Neural progenitor cell (in vitro differentiated cells): ENCODE results near the gene HNF4A. TPM values are rescaled to one million over a fixed set of nuclear protein-coding genes. Genes with fewer than 3 reads are reported as not detected.

Source experiments
- DNase-seq: peaks from one replicate; pipeline ENCODE4 v3.0.0-alpha.2; 2016; ENCODE audit warnings: low spot score
- H2AFZ ChIP-seq: fragments of 200-600 bp; sonication (generic); replicated peaks from 2 replicates; pipeline ENCODE4 v1.6.1; 2016; ENCODE audit warnings: antibody characterized with exemption
- H3F3A ChIP-seq: fragments of 200-600 bp; sonication (generic); 2 replicates; pipeline ENCODE4 v1.6.1; 2016; ENCODE audit warnings: antibody characterized with exemption, low read depth
- H3K27ac ChIP-seq: fragments of 200-600 bp; sonication (generic); 2 replicates; pipeline ENCODE4 v1.5.1; 2016; ENCODE audit warnings: mild to moderate bottlenecking
- H3K27me3 ChIP-seq: fragments of 200-600 bp; sonication (generic); 2 replicates; pipeline ENCODE4 v1.6.1; 2016; ENCODE audit warnings: mild to moderate bottlenecking, moderate library complexity
- H3K36me3 ChIP-seq: fragments of 200-600 bp; sonication (generic); 2 replicates; pipeline ENCODE4 v1.5.1; 2016
- H3K4me1 ChIP-seq: fragments of 200-600 bp; sonication (generic); 2 replicates; pipeline ENCODE4 v1.6.1; 2016; ENCODE audit warnings: mixed run types
- H3K4me2 ChIP-seq: fragments of 200-600 bp; sonication (generic); 2 replicates; pipeline ENCODE4 v1.6.1; 2016
- H3K4me3 ChIP-seq: fragments of 200-600 bp; sonication (generic); 2 replicates; pipeline ENCODE4 v1.5.1; 2016
- H3K79me2 ChIP-seq: fragments of 200-600 bp; sonication (generic); 2 replicates; pipeline ENCODE4 v1.6.1; 2016; ENCODE audit warnings: low read depth
- H3K9ac ChIP-seq: fragments of 200-600 bp; sonication (generic); 2 replicates; pipeline ENCODE4 v1.6.1; 2016
- H3K9me3 ChIP-seq: fragments of 200-600 bp; sonication (generic); 2 replicates; pipeline ENCODE4 v1.5.1; 2016; ENCODE audit warnings: low read depth
- H4K20me1 ChIP-seq: fragments of 200-600 bp; sonication (generic); 2 replicates; pipeline ENCODE4 v1.6.1; 2016; ENCODE audit warnings: low read depth
- H3K27ac Mint-ChIP-seq: 3 replicates; pipeline ENCODE4 v1.8.0; 2021; ENCODE audit warnings: mixed read lengths
- H3K27me3 Mint-ChIP-seq: 2 replicates; pipeline ENCODE4 v1.8.0; 2022; ENCODE audit warnings: low read depth, mild to moderate bottlenecking, inconsistent platforms, moderate library complexity, mixed read lengths; ENCODE audit not compliant: insufficient read depth
- H3K36me3 Mint-ChIP-seq: 3 replicates; pipeline ENCODE4 v1.8.0; 2021; ENCODE audit warnings: mixed read lengths
- H3K4me1 Mint-ChIP-seq: 3 replicates; pipeline ENCODE4 v1.8.0; 2021; ENCODE audit warnings: mixed read lengths
- H3K4me3 Mint-ChIP-seq: 3 replicates; pipeline ENCODE4 v1.8.0; 2021; ENCODE audit warnings: mild to moderate bottlenecking, moderate library complexity, mixed read lengths
- H3K9me3 Mint-ChIP-seq: 3 replicates; pipeline ENCODE4 v1.8.0; 2020; ENCODE audit warnings: mixed read lengths
- EZH2 ChIP-seq: fragments of 200-600 bp; sonication (generic); IDR thresholded peaks from 2 replicates; pipeline ENCODE4 v1.6.1; 2017; ENCODE audit warnings: antibody characterized with exemption, mild to moderate bottlenecking, moderate library complexity
- EZH2phosphoT487 ChIP-seq: fragments of 200-600 bp; sonication (generic); IDR thresholded peaks from 2 replicates; pipeline ENCODE4 v1.6.1; 2017; ENCODE audit warnings: antibody characterized with exemption
- total RNA-seq: library from RNA; depleted of rRNA; stranded (reverse); fragments of >200 nt; gene quantifications from 2 replicates; pipeline ENCODE4 v1.2.3, GENCODE V29; 2015; ENCODE audit warnings: low replicate concordance
- TF ChIP-seq, protein P1 (sequence below): fragments of 200-600 bp; sonication (generic); IDR thresholded peaks from 2 replicates; pipeline ENCODE4 v1.5.1; 2017; ENCODE audit warnings: antibody characterized with exemption, mild to moderate bottlenecking

HNF4A gene
- total RNA-seq, 1 donor from 2014 or later = 1.6 TPM

GRCh38 chr20:44403194-44404112 is 48.0 kb downstream of the HNF4A start:
- no peak for TF ChIP-seq EZH2phosphoT487
- TF ChIP-seq, protein P1, sequence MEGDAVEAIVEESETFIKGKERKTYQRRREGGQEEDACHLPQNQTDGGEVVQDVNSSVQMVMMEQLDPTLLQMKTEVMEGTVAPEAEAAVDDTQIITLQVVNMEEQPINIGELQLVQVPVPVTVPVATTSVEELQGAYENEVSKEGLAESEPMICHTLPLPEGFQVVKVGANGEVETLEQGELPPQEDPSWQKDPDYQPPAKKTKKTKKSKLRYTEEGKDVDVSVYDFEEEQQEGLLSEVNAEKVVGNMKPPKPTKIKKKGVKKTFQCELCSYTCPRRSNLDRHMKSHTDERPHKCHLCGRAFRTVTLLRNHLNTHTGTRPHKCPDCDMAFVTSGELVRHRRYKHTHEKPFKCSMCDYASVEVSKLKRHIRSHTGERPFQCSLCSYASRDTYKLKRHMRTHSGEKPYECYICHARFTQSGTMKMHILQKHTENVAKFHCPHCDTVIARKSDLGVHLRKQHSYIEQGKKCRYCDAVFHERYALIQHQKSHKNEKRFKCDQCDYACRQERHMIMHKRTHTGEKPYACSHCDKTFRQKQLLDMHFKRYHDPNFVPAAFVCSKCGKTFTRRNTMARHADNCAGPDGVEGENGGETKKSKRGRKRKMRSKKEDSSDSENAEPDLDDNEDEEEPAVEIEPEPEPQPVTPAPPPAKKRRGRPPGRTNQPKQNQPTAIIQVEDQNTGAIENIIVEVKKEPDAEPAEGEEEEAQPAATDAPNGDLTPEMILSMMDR = no peak
- TF ChIP-seq EZH2 = no peak
- H3K9ac ChIP-seq = no peak overlapping the region
- Mint-ChIP-seq H3K4me3 (no peak overlapping the region), H3K36me3 (no peaks in the 10 kb centered on the region), H3K27me3 (peaks cover 4% of the 10 kb centered on the region), H3K9me3 (no peaks in the 10 kb centered on the region), H3K27ac (no peak overlapping the region), H3K4me1 (no peaks in the 10 kb centered on the region)
- H3K27ac ChIP-seq = no peak overlapping the region
- H3K4me2 ChIP-seq = no peak overlapping the region
- no peaks in the 10 kb centered on the region for H3F3A ChIP-seq
- H3K4me3 ChIP-seq = no peak overlapping the region
- no peaks in the 10 kb centered on the region for H3K36me3 ChIP-seq
- H3K27me3 ChIP-seq = no peaks in the 10 kb centered on the region
- no peak overlapping the region for H2AFZ ChIP-seq
- H4K20me1 ChIP-seq = no peaks in the 10 kb centered on the region
- DNase-seq = no peak
- no peaks in the 10 kb centered on the region for H3K79me2 ChIP-seq
- no peaks in the 10 kb centered on the region for H3K9me3 ChIP-seq
- no peaks in the 10 kb centered on the region for H3K4me1 ChIP-seq

DNA sequence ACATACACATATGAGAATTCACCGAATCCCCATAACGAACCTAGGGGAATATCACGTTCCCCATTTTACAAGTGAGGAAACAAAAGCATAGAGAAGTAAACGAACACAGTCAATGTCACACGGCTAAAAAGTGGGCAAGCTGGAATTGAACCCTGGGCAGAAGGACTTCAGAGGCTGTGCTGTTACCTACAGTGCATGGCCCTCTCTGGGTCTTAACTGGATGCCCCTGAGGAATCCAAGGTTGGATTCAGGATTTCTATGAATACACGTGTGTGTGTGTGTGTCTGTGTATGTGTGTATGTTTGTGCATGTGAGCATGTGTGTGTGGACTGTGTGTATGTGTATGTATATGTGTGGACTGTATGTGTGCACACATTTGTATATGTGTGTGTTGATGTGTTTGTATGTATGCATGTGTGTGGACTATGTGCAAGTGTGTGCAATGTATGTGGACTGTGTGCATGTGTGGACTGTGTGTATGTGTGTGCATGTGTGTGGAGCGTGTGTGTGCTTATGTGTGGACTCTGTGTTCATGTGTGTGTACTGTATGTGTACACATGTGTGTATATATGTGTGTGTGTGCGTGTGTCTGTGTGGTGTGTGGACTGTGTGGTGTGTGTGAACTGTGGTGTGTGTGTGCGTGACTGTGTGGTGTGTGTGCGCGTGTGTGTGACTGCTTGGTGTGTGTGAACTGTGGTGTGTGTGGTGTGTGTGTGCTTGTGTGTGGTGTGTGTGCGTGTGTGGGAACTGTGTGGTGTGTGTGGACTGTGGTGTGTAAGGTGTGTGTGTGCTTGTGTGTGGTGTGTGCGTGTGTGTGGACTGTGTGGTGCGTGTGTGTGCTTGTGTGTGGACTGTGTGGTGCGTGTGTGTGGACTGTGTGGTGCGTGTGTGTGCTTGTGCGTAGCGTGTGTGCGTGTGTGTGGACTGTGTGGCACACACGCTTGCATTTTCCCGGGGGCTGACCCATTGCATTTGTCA is 49.0 kb downstream of the HNF4A start:
- Histone ChIP-seq H3K9me3 (no peaks in the 10 kb centered on the region), H3K4me2 (no peak overlapping the region), H3K79me2 (no peaks in the 10 kb centered on the region), H3K36me3 (no peaks in the 10 kb centered on the region), H2AFZ (no peak overlapping the region), H3F3A (no peaks in the 10 kb centered on the region), H3K4me1 (no peaks in the 10 kb centered on the region), H3K27ac (no peak overlapping the region), H4K20me1 (no peaks in the 10 kb centered on the region), H3K4me3 (no peak overlapping the region), H3K27me3 (no peaks in the 10 kb centered on the region), H3K9ac (no peak overlapping the region)
- DNase-seq = no peak
- Mint-ChIP-seq H3K9me3 (no peaks in the 10 kb centered on the region), H3K4me3 (no peak overlapping the region), H3K27me3 (peaks cover 6% of the 10 kb centered on the region), H3K4me1 (no peaks in the 10 kb centered on the region), H3K36me3 (no peaks in the 10 kb centered on the region), H3K27ac (peak overlapping the region; percentile 67)
- TF ChIP-seq EZH2phosphoT487 (no peak), EZH2 (no peak)
- TF ChIP-seq, protein P1 = no peak

DNA sequence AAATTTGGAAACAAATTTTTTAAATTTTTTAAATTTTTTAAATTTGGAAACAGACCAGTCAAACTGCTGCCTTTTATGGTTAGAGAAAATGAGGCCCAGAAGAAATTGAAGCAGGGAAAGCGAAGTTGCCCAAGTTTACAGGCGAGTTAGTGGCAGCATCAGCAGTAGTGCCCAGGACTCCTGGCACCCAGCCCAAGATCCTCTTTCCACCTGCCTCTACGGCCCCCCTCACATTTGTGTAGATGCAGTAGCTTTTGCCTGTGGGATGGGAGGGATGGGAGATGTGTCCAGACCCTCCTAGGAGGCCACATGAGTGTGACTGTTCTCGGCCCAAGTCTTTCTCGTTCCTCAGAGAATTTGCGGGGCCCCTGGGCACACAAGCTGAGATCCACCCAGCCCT is 49.8 kb downstream of the HNF4A start:
- no peaks in the 10 kb centered on the region for H4K20me1 ChIP-seq
- H3K27ac ChIP-seq = no peak overlapping the region
- Mint-ChIP-seq H3K4me3 (no peak overlapping the region), H3K27ac (no peak overlapping the region), H3K4me1 (no peaks in the 10 kb centered on the region), H3K27me3 (peaks cover 6% of the 10 kb centered on the region), H3K36me3 (no peaks in the 10 kb centered on the region), H3K9me3 (no peaks in the 10 kb centered on the region)
- no peaks in the 10 kb centered on the region for H3K4me1 ChIP-seq
- no peak overlapping the region for H3K4me2 ChIP-seq
- TF ChIP-seq, protein P1 = no peak
- TF ChIP-seq EZH2phosphoT487 (no peak), EZH2 (no peak)
- H2AFZ ChIP-seq = no peak overlapping the region
- H3F3A ChIP-seq = no peaks in the 10 kb centered on the region
- H3K79me2 ChIP-seq = no peaks in the 10 kb centered on the region
- no peaks in the 10 kb centered on the region for H3K27me3 ChIP-seq
- H3K9me3 ChIP-seq = no peaks in the 10 kb centered on the region
- no peak overlapping the region for H3K9ac ChIP-seq
- DNase-seq = no peak
- H3K36me3 ChIP-seq = no peaks in the 10 kb centered on the region
- H3K4me3 ChIP-seq = no peak overlapping the region
